GM19043 (cell line): ENCODE measurements around the gene TRDN.
A peak's percentile ranks its signal among the peaks of the same experiment; 100 is the strongest.
"Not testable (repeated sequence)": the region's sequence is repeated elsewhere in the genome, so short reads cannot be mapped to it uniquely, and the experiment has no call there.

Experiments used
- ATAC-seq: cut with Tn5 transposase; IDR thresholded peaks from one replicate; pipeline ENCODE4 v1.9.1; 2021; ENCODE audit warnings: low read depth; ENCODE audit not compliant: unreplicated experiment

The TRDN gene

GRCh38 chr6:123635567-123635966 is 1.2 kb downstream of the TRDN start:
- no peak for ATAC-seq

DNA sequence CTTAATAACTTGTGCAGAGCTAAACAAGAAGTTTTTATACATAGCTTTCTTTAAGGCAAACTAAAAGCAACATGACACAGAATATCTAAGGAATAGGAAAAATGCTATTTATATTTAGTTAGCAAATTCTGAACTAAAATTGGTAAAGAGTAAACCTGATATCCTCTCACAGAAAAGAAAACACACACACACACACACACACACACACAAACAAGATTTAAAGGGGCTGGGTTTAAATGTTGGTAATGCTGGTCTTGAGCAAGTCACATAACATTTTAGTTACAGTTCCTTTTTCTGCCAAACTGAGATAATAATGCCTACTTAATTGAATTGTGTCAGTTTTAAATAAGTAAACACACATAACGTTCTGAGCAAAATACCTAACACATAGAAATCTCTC is 1.6 kb downstream of the TRDN start:
- no peak for ATAC-seq

- no peak for ATAC-seq
These were observed 4.1 kb downstream of the TRDN start for GRCh38 chr6:123632641-123633040.

GRCh38 chr6:123629258-123629941 is 7.3 kb downstream of the TRDN start:
- no peak for ATAC-seq

DNA sequence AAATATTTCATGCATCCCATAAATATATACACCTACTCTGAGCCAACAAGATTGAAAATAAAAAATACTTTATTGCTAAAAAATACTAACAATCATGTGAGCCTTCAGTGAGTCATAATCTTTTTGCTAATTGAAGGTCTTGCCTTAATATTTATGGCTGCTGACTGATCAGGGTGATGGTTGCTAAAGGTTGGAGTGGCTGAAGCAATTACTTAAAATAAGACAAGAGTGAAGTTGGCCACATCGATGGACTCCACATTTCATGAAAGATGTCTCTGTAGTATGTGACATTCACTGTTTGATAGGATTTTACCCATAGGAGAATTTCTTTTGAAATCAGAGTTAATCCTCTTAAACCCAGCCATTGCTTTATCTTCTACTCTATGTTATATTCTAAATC is 11.1 kb downstream of the TRDN start:
- no peak for ATAC-seq

GRCh38 chr6:123622780-123623179 is 14.0 kb downstream of the TRDN start:
- ATAC-seq, result no peak

GRCh38 chr6:123619156-123619555 is 17.6 kb downstream of the TRDN start:
- no peak for ATAC-seq

- ATAC-seq, result no peak
These were observed 19.8 kb downstream of the TRDN start for GRCh38 chr6:123616942-123617341.

- no peak for ATAC-seq
These were observed 20.7 kb downstream of the TRDN start for GRCh38 chr6:123616016-123616415.

DNA sequence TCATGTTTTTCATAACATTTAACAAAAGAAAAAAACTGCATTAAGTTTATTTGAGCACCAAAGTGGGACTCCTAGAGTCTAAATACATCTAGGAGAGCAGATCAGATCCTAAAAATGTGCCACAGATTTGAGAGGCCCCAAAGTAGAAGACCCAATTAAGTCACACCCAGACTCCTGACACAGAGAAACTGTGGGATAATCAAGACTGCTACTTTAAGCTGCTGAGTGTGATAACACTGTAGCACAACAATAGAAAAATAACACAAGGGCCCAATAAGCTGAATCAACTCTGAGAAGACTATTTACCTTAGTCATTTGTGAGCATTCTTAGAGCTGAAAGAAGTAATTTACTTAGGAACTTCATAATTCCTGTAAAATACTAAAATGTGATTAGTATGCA is 26.0 kb downstream of the TRDN start:
- no peak for ATAC-seq

GRCh38 chr6:123604067-123604466 is 32.7 kb downstream of the TRDN start:
- no peak for ATAC-seq

- ATAC-seq, result peak; percentile 82
These were observed 38.7 kb downstream of the TRDN start for GRCh38 chr6:123598011-123598410.

DNA sequence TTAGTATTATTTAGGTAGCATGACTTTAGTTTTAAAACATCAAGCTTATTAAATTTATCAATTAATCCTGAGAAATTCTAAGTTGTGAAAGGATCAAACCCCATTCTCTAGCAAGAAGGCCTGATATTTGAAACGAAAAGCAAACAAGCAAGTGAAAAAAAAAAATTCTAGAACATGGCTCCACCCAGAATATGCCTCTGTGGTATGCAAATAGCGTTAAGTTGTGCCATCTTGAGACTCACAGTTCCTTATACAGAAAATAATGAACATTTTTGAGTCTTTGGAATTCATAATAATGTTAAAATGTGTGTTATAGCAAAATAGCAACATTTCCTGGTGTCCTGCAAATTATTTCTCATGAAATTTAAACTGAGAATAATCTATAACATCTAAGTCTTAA is 42.0 kb downstream of the TRDN start:
- ATAC-seq, result no peak

- ATAC-seq, result no peak
These were observed 44.3 kb downstream of the TRDN start for GRCh38 chr6:123592426-123592825.

- no peak for ATAC-seq
These were observed 46.8 kb downstream of the TRDN start for GRCh38 chr6:123589973-123590372.

GRCh38 chr6:123589317-123589716 is 47.4 kb downstream of the TRDN start:
- no peak for ATAC-seq

DNA sequence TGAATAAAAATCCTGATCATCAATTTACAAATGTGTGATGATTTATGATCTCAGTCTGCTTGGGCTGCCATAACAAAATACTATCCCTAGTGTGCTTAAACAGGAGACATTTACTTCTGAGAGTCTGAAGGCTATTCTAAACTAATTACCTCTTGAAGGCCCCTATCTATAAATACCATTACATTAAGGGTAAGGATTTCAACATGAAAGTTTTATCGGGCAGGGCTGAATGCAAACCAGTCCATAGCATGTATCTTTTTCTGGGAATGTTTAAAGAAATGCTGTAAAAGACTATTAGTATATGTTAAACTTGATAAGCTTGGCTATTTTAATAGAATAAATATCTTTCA is 48.2 kb downstream of the TRDN start:
- no peak for ATAC-seq

GRCh38 chr6:123587838-123588545 is 48.8 kb downstream of the TRDN start:
- ATAC-seq, result no peak

GRCh38 chr6:123587407-123587806 is 49.3 kb downstream of the TRDN start:
- ATAC-seq, result not testable (repeated sequence)

DNA sequence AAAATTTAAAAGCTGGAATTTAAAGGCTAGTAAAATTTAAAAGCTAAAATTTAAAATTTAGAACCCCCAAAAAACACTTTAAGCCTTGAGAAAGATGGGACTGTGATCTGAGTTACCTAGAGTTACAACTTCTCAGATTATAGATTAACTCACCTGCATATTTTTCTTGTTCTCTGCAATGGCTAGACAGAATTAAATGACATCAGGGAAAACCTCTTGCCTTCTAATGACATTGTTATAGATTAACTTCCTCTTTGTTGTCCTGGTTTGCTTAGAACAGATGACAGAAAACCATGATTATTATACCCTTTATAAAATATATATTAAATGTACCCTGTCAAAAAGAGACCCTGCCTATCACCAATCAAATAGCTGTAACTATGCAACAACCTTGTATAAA is 56.4 kb downstream of the TRDN start:
- no peak for ATAC-seq

DNA sequence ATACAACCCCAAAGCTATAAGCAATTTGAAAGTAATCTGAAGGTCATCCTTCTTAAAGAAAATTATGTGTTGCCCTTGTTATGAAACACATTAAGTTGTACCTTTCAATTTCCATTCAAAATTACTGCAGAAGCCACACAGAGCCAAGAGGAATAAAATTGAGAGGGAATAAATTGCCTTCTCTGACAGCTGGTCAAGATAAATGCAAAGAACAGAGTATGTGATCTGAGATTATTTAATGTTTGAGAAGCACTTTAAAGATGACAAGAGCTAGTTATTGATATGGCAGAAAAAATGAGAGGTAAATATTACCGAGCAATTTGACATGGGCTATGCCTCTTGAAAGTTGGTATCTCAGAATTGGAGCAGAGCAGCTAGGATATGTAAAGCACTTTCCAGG is 61.6 kb downstream of the TRDN start:
- no peak for ATAC-seq
